Measurements from ENCODE around the gene FCN3.
A peak's percentile ranks its signal among the peaks of the same experiment; 100 is the strongest.

FCN3 gene

DNA sequence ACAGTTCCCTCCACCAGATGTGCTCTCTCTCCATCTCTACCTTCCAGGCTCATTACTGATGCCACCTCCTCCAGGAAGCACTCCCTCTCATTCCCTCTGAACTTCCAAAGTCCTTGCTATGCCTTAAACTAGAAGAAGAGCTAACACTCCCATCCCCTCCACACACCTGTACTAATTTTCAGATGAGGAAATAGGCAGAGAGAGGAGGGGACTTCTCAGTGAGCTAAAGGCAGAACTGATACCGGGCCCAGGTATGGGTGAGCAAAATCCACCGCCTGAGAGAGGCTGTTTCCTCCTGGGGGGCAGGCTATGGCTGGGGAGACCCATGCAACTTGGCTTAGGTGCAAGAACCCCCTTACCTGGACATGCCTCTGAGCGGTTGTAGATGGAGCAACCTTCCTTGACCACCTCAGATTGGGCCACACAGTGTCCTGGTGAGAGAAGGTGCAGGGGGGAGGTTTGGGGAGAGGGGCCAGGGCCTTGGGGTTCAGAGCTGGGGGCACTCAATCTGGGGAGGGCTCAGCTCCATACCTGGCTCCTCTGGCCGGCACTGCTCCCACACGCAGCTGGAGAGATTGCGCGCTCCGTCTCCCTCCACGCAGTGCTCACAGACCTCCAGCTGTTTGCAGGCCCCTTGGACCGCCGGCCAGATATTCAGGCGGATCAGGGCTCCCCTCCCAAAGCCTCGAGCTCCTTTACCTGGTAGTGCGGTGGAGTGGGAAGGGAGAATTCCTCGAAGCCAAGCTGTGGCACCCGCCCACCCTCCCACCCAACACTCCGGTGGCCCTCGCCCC is 7.5 kb upstream of the FCN3 start:
- Histone ChIP-seq H3K4me3 (peak overlapping the region in 3 of 7 experiments; percentile 28 to 44 (median 40)), H3K27ac (peak overlapping the region in 2 of 21 experiments; percentile 3 to 52)

DNA sequence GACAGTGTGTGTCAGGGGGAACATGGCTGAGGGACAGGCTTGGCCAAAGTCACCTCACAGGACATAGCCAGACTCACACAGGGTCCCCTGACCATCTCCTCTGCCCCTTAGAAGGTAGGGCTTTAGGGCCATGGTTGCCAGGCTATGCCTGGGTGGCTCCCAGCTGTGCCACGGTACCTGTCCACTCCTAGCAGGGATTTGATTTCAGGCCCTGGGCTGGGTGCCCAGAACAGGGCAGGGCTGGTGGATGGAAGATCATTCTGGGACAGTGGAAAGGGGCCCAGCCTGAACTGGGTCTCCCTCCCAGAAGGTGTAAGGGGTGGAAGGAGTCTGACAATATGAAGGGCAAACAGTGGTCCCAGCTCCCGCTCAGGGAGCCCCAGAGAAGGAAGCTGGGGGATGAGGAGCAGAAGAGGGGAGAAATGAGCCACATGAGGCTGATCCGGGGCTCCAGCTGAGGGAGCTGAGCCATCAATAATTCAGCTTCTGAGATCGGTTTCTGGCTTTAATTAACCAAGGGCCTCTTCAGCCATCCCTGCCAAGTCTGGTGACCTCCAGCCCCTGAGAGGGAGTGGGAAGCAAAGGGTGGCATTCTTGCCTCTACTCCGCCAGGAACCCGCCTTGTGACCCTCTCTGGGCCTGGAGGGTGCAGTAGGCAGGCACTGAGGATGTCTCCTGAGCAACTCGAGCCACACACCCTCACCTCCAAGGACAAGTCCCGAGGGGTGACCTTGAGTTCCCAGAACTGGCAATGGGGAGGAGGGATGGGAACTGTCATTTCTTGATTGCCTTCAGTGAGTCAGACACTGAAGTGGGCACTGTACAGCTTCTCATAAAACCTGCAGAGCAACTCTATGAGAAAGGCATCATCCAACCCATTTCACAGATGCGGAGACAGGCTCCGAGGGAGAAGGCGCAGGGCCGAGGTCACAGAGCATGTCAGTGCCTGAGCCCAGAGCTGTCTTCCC is 6.4 kb upstream of the FCN3 start:
- Histone ChIP-seq H3K27ac (peak overlapping the region in 13 of 21 experiments; percentile 25 to 73 (median 39)), H3K4me3 (no peak overlapping the region)

DNA sequence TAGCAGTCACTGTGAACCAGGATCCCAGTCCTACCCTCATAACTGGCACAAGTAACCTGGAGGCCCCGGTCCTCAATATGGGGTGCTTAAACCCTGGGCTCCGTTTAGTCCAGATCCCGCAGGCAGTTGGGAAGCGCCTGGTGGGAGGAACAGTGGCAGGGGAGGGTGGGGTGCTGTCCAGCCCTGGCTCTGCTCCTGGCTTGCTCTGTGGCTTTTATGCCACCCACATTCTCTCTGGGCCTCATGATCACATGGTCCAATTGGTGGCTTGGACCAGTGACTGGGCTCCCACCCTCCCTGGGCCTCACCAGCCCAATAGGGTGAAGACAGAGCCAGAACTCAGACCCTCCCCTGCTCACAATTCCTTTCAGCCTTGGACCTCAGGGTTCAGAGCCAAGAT is 5.6 kb upstream of the FCN3 start:
- Histone ChIP-seq H3K4me3 (no peak overlapping the region), H3K27ac (peak overlapping the region in 13 of 21 experiments; percentile 3 to 73 (median 51))

DNA sequence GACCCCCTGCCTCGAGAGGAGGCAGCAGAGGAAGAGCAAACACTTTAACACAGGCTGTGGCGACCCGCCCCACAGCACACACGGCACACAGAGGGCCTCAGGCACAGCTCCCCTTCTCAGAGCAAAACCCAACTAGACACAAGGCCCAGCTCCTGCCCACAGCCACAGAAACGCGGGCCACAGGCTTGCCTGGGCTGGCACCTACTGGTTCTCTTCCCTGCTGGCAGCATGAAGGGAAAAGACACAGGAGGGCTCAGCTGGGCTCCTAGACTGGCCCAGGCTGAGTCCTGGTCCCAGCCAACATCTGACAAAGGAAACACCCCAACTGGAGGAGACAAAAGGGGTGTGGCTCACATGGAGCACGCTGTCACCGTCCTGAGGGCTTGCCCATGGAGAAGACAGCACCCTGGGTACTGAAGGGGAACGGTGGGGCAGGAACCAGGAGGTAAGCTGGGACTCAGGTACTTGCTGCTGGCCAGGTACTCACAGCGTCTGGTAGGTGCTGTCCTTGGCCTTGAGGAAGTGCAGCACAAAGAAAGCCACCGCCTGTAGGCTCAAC is 5.0 kb upstream of the FCN3 start:
- Histone ChIP-seq H3K4me3 (no peak overlapping the region), H3K27ac (peak overlapping the region in 15 of 21 experiments; percentile 3 to 73 (median 41))

DNA sequence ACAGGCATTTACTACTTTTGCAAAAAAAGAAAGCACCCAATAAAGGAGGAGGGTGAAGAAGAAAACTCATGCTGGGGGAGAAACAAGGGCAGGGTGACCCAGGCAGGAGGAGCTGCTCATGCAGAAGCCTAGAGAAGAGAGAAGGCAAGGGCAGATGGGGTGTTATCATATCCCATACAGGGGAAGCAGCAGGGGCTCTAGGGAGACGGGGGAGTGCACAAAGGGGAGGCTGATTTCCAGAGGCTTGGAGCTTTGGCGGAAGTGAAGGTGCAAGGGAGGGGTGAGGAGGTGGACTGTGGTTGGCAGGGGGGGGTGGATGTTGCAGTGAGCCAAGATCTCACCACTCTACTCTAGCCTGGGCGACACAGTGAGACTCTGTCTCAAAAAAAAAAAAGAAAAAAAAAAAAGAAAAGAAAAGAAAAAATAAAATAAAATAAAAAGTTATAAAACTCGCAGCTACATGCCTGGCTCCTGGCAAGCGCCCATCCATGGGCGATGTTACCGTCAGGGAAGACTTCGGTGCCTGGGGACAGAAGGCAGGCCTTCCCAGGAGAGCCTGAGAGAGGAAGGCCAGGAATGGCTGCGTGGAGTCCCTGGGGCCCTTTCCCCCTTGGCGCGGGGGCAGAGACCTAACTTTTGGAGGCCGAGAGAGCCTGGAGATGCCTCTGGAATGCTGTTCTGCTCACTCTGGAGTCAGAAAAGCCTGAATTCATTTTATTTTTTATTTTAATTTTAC is 3.3 kb upstream of the FCN3 start:
- H3K27ac ChIP-seq: peak overlapping the region in 4 of 21 experiments; percentile 5 to 44 (median 22)
- no peak overlapping the region for H3K4me3 ChIP-seq

DNA sequence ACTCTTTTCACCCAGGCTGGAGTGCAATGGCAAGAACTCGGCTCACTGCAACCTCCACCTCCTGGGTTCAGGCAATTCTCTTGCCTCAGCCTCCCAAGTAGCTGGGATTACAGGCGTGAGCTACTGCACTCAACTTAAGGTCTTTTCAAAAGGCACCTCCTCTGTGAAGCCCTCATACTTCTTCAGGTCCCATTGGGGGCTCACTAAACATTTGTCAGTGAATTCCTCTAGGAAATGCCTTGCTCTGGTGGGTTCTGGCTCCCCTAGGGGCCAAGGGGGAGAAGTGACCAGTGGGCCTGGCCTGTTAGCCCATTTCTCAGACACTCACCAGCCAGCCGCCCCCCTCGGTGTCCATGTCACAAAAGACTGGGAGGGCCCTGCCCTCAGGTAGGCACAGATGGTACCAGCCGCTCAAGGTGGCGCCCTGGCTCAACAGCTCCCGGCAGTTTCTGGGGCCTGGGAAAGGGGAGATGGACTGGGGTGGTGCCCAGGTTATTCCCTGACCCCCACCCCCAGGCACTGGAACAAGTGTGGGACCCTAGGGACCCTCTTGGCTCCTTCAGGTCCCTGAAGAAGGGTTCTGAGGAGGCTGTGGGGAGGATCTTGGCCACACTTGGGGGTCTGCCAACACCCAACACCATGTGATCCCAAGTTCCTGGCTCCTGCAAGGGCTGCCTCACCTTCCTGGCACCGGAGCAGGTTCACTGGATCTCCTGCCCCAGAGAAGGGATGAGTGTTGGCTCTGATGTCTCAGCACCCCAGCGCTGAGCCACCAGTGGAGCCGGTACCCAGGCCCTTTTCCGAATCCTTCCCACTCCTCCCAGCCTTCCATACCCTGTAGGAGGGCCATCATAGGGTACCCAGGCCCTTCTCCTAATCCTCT is 1.6 kb downstream of the FCN3 start:
- H3K4me3 ChIP-seq: no peak overlapping the region

DNA sequence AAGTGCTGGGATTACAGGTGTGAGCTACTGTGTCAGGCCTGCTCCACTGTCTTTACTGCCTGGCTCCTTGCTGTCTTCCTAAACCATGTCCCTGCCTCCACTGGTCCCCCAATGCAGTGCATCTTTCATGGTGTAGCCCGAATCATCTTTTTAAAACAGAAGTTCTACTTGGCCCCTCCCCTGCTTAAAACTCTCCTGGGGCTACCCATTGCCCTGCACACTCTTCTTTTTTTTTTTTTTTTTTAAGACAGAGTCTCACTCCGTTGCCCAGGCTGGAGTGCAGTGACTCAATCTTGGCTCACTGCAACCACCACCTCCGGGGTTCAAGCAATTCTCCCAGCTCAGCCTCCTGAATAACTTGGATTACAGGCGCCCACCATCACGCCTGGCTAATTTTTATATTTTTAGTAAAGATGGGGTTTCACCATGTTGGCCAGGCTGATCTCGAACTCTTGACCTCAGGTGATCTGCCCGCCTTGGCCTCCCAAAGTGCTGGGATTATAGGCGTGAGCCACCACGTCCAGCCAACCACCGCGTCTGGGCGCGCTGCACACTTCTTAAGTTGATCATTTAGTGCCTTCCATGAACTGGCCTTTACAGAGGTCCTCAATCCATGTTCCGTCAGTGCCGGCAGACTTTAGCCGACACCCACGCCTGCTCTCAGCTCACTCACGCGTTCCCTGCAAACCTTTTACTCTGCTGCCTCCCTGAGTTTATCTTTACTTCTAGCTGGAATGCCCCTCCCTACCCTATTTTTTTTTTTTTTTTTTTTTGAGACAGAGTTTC is 2.4 kb downstream of the FCN3 start:
- H3K4me3 ChIP-seq: no peak overlapping the region
- no peak overlapping the region for H3K27ac ChIP-seq

More for the DNA sequence above, 1.6 kb downstream of the FCN3 start:
- no peak overlapping the region for H3K27ac ChIP-seq

DNA sequence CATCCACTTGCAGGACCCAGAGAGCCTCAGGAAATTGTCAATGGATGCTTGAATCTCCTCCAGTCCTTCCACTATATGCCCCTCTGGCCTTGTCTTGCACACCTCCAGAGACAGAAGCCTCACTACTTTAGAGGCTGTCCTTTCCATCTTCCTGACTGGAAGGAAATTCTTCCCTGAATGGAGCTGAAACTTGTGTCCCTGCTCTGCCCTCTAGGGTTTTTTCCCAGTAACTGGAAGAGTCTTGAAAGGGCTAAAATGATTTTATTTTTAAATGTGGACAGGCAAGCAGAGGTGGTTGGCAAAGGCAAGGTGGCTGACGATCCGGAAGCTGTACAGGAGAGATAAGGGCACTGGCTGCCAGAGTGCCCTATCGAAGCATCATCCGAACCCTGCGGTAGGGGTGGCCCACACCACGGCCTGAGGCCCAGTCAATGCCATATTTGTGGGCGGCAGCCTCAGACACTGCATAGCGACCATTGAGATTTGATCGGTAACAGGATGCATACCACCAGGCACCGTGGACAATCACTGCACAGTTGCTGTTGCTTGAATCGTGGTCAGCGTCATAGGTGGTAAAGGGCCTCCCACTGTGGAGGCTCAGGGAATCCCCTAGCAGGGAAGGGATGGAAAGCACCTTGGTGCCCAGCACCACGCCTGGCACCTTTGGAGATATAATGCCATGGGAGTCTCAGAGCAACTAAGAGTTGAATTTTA is 5.6 kb downstream of the FCN3 start:
- Histone ChIP-seq H3K4me3 (no peak overlapping the region), H3K27ac (peak overlapping the region in 13 of 21 experiments; percentile 3 to 76 (median 55))

DNA sequence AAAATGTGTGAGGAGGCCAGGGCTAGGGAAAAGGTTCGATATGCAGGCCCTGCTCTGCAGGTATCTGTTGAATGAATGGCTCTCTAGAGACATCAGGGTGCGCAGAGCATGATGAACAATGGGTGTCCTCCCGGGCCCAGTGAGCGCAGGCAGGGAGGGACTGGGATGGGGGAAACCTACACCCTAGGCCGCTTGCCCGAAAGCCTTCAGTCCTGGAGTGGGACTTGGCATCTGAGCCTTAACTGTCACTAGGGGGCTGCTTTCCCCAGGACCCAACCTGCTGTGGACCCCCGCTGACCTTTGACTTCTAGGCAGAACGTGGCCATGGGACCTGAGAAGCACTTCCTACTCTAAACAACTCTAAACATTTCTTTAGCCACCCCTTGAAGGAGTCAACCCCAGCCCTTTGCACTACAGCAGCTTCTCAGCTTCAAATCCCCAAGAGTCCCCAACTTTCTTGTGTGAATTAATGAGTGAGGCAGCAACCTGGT is 7.4 kb downstream of the FCN3 start:
- peak overlapping the region in 20 of 21 experiments; percentile 90 to 99 (median 96) for H3K27ac ChIP-seq
- peak overlapping the region; percentile 55 to 83 (median 69) for H3K4me3 ChIP-seq

DNA sequence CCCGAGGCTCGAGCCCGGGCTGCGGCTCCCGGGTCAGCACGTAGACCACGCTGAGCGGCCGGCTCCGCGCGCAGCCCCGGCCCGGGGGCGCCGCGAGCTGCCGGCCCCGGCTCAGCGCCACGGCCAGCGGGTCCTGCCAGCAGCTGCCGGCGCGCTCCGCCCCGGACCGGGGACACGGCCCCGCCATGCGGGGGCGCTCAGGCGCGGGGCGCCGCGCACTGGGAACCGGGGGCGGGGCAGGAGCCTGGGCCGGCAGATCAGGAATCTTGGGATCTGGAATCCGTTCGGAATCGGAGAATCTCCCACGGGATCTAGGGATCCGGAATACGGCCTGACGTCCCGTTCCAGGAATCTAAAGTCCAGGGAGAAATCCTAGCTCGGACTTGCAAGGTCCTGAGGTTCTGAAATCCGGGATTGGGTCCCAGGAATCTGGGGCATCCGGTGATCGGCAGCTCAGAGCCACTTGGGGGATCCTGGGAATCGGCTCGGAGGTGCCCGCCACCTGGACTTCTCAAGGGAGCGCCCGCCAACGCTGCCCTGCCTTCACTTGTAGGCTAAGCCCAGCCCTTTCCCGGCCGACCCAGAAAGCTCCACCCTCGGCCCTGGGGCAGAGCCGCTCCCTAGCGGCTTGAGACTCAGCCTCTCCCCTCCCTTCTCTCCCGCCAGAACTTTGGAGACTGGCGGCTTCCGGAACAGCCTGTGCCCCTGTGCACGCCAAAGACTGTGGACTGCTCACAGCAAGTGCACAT is 8.0 kb downstream of the FCN3 start, which contains the start of gene MAP3K6:
TSS of gene MAP3K6 (minus strand) at position 551 of the 749 bp plus-strand sequence. CDS start at position 187, 364 bp downstream.
- H3K4me3 ChIP-seq: peak within 1 kb of the TSS; percentile 55 to 83 (median 69)
- peak within 1 kb of the TSS; percentile 66 to 99 (median 96) for H3K27ac ChIP-seq

DNA sequence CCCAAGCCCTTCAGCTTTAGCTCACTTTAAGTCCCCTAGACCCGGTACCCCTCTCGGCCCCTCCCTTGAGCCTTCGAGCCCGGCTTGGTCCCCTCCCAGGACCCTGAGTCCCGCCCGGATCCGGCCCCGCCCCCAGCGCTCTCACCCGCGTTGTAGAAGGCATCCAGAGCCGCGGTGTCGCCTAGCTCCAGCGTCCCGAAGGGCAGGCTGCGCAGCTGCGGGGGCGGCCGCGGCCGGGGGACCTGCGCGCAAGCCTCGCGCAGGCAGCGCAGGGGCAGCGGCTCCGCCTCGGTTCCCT is 8.6 kb downstream of the FCN3 start:
- H3K4me3 ChIP-seq: peak overlapping the region; percentile 55 to 83 (median 69)

DNA sequence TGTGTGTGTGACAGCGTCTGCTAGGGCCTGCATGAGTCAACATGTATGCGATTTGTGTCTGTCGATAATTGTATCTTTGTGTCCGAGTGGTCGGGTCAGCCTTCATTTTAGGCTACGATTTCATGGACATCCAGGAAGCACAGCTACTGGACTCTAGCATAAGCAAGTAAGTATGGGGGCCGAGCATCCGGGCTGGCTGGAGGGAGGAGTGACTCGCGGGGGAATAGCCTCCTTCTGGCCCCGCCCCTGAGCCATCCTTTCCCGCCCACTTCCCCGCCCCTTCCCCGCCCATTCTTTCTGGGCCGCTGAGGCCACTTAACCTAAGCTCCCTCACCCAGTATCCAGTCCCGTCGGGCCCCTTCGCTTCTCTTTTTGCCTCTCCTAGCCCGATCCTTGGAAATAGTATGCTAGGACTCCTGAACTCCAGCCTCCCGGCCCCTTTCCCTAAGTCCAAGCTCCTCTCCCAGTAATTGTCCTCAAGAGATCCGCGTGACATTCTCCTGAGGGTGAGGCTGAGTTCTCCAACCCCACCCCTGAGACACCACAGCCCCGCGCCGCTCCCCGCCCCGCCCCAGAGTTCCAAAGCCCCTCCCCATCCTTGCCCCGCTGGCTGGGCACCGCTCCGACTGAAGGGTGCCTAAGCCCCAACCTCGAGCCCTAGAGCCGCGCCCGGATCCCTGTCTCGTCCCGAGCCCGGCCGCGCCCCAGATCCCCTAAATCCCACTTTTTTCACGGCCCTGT is 9.1 kb downstream of the FCN3 start:
- peak overlapping the region; percentile 66 to 99 (median 96) for H3K27ac ChIP-seq
- H3K4me3 ChIP-seq: peak overlapping the region; percentile 55 to 83 (median 69)

More for the DNA sequence above, 8.6 kb downstream of the FCN3 start:
- H3K27ac ChIP-seq: peak overlapping the region; percentile 66 to 99 (median 96)

DNA sequence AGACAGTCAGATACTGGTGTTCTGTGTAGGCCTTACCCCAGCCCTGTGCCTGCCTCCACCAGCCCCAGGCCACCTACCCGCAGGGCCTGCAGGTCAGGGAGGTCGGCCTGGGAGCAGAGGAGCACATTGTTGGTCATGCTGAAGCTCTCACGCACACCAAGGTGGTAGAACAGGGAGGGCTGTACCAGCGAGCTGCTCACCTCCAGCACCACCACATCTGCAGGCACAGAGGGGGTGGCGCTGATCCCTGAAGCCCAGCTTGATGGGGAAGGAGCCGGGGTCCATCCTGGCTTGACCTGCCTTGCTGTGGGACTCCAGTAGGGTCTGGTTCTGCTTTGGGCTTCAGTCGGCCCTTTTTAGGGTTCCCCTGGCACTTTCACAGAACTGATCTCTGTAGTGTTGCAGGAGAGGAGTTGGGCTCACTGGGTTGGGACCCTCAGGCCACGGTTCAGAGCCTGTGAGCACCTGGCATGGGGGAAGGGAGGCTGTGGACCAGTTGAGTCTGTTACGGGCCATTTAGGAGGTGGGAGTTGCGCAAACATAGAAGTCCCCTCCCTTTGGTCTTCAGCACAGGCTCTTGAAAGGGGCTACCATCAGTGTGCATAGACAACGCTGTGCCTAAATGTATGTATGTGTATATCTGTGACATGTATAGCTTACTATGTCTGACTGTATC is 9.8 kb downstream of the FCN3 start:
- peak overlapping the region in 19 of 21 experiments; percentile 57 to 99 (median 96) for H3K27ac ChIP-seq
- H3K4me3 ChIP-seq: peak overlapping the region; percentile 55 to 83 (median 69)

DNA sequence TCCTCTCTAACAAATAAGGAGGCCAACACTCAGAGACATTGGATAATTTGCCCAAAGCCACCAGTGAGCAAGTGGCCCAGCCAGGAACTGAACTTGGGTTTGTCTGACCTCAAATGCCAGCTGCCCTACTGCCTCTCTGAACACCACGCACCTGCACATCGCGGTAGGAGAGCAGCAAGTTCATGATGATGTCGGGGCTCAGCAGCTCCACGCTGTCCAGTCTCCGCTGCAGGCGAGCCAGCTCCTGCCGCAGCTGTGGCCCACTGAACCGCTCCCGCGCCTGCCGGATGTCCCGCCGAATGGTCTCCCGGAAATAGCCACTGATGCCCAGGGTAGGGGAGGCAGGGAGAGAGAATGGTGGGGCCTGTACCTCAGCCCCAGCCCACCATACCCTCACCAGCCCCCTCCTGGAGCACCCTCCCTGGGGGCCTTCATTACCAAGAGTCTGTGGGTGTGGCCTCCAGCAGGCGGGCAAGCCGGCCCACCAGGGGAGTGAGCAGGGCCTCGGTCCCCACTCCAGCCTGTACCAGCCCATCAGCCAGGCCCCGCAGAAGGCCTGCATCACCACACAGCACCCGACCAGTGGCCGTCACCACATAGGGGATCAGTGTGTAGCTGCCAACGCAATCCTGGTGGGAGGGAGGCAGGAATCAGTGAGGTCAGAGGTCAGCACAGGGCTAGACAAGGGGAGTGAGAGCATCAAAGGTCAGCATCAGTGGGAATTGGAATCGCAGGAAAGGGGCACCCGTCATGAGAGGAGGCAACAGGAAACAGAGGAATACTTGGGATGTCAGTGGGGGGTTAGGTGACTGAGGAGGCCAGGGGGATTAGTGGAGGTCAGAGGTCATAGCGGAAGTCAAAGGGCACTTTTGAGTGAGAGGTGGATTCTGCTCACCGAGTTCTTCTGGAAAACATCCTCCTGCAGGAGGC is 10.6 kb downstream of the FCN3 start:
- Histone ChIP-seq H3K4me3 (peak overlapping the region in 1 of 7 experiments; percentile 75), H3K27ac (peak overlapping the region in 8 of 21 experiments; percentile 57 to 99 (median 96))
